Measurements from ENCODE around the gene NFATC1. TPM values are rescaled to one million over a fixed set of nuclear protein-coding genes. Genes with fewer than 3 reads are reported as not detected.

NFATC1 gene
- polyA plus RNA-seq, 1 of the 3 experiments (the other 2 are of a cell fraction), result 0.02 TPM

- H3K27ac ChIP-seq (ENCODE audit: low read depth in 2 of 2, low read length in 1 of 2), result no peak overlapping the region
- TF ChIP-seq YY1 (IDR thresholded peaks at IDR 0.05; ENCODE audit: low read depth), result no peak
- TF ChIP-seq NFIC (IDR thresholded peaks at IDR 0.05; ENCODE audit: borderline replicate concordance), result no peak
- TF ChIP-seq RFX5 (IDR thresholded peaks at IDR 0.05; ENCODE audit: low read length), result no peak
- TF ChIP-seq RXRA (IDR thresholded peaks at IDR 0.05; ENCODE audit: borderline replicate concordance, low read depth), result no peak
- TF ChIP-seq TAF1 (IDR thresholded peaks at IDR 0.05; ENCODE audit: borderline replicate concordance, low read depth, low read length), result no peak
- TF ChIP-seq MXI1 (IDR thresholded peaks at IDR 0.05; ENCODE audit: low read depth, low read length), result no peak
Measured at GRCh38 chr18:79483971-79484491, 88.3 kb downstream of the NFATC1 start.

GRCh38 chr18:79484661-79485621, 89.2 kb downstream of the NFATC1 start:
- Histone ChIP-seq H3K4me2 (peak overlapping the region; percentile 72), H3K9ac (no peak overlapping the region), H3K36me3 (replicated peaks in 1 of 2; ENCODE audit: control insufficient read depth in 1 of 2, insufficient read depth in 2 of 2, low read length in 1 of 2) (no peaks in the 10 kb centered on the region), H3F3A (replicated peaks; ENCODE audit: insufficient read depth) (peaks cover 4% of the 10 kb centered on the region), H3K27ac (ENCODE audit: low read depth in 2 of 2, low read length in 1 of 2) (no peak overlapping the region), H2AFZ (ENCODE audit: low read depth) (0 out of 2 replicates have a peak overlapping the region, but pooled peaks have one; percentile 8), H4K20me1 (ENCODE audit: insufficient read depth) (no peaks in the 10 kb centered on the region), H3K4me1 (ENCODE audit: control insufficient read depth in 1 of 2, insufficient read depth in 2 of 2, low read depth in 1 of 2, low read length in 1 of 2) (peaks cover 0 to 13% of the 10 kb centered on the region in 2 experiments; a peak in 2 of 4 replicates), H3K9me2 (no peaks in the 10 kb centered on the region), H3K79me2 (ENCODE audit: insufficient read depth) (no peaks in the 10 kb centered on the region), H3K27me3 (ENCODE audit: insufficient read depth) (peaks cover 64% of the 10 kb centered on the region), H3K4me3 (ENCODE audit: low read depth in 2 of 2, low read length in 1 of 2) (no peak overlapping the region; a peak in 1 of 4 replicates), H3K9me3 (no peaks in the 10 kb centered on the region)
- POLR2A ChIA-PET, result no interaction called here
- 16% methylated on average over 12 of the region's 50 CpGs for WGBS (ENCODE audit: low lambda C conversion rate)
- no peak for TF ChIP-seq ELF1 (IDR thresholded peaks at IDR 0.05)
- 0 out of 2 replicates have a peak, but pooled peaks have one; percentile 6 for TF ChIP-seq MAX (IDR thresholded peaks at IDR 0.05; ENCODE audit: low read depth)
- 0 out of 2 replicates have a peak, but pooled peaks have one; percentile 11 for TF ChIP-seq TEAD4 (IDR thresholded peaks at IDR 0.05; ENCODE audit: borderline replicate concordance, insufficient read depth)
- DNase-seq, result no peak
- CTCF ChIA-PET, result no interaction called here

More at GRCh38 chr18:79483971-79484491, 88.3 kb downstream of the NFATC1 start:
- Histone ChIP-seq H2AFZ (ENCODE audit: low read depth) (no peak overlapping the region), H3F3A (replicated peaks; ENCODE audit: insufficient read depth) (peaks cover 4% of the 10 kb centered on the region), H3K4me3 (ENCODE audit: low read depth in 2 of 2, low read length in 1 of 2) (no peak overlapping the region), H3K36me3 (replicated peaks in 1 of 2; ENCODE audit: control insufficient read depth in 1 of 2, insufficient read depth in 2 of 2, low read length in 1 of 2) (no peaks in the 10 kb centered on the region), H3K4me2 (no peak overlapping the region), H3K79me2 (ENCODE audit: insufficient read depth) (no peaks in the 10 kb centered on the region), H3K9ac (no peak overlapping the region), H3K4me1 (ENCODE audit: control insufficient read depth in 1 of 2, insufficient read depth in 2 of 2, low read depth in 1 of 2, low read length in 1 of 2) (peaks cover 0 to 13% of the 10 kb centered on the region in 2 experiments; a peak in 2 of 4 replicates), H3K9me3 (no peaks in the 10 kb centered on the region), H3K27me3 (ENCODE audit: insufficient read depth) (peaks cover 64% of the 10 kb centered on the region), H4K20me1 (ENCODE audit: insufficient read depth) (no peaks in the 10 kb centered on the region), H3K9me2 (no peaks in the 10 kb centered on the region)
- 37% methylated on average over 7 of the region's 15 CpGs for WGBS (ENCODE audit: low lambda C conversion rate)
- ChIA-PET CTCF (no interaction called here), POLR2A (no interaction called here)
- DNase-seq, result no peak
